Measurements from ENCODE around the gene PLA2G4E. TPM values are rescaled to one million over a fixed set of nuclear protein-coding genes. Genes with fewer than 3 reads are reported as not detected.

Gene PLA2G4E
- total RNA-seq, 4 donors from 2014 or later = not detected

DNA sequence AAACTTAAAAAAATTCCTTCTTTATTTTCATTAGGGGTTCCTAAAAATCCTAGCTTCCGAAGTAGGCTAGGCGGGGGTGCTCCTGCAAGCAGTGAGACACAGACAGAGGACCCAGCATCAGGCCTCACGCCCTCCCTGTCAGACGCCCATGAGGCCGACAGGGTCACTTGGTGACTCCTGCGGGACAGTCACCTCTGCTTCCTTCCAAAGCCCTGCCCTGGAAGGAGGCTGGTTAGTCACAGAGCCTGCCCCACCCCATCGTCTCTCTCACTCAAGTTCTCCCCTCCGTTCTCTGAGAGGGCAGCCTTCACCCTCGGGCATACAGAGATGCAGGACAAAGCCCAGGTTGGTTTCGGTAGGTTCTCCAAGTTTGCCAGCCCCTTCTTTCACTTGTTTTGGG, 87.1 kb downstream of the PLA2G4E start:
- no peaks in the 10 kb centered on the region for H3K9me3 ChIP-seq
- TF ChIP-seq, protein P1, sequence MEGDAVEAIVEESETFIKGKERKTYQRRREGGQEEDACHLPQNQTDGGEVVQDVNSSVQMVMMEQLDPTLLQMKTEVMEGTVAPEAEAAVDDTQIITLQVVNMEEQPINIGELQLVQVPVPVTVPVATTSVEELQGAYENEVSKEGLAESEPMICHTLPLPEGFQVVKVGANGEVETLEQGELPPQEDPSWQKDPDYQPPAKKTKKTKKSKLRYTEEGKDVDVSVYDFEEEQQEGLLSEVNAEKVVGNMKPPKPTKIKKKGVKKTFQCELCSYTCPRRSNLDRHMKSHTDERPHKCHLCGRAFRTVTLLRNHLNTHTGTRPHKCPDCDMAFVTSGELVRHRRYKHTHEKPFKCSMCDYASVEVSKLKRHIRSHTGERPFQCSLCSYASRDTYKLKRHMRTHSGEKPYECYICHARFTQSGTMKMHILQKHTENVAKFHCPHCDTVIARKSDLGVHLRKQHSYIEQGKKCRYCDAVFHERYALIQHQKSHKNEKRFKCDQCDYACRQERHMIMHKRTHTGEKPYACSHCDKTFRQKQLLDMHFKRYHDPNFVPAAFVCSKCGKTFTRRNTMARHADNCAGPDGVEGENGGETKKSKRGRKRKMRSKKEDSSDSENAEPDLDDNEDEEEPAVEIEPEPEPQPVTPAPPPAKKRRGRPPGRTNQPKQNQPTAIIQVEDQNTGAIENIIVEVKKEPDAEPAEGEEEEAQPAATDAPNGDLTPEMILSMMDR (IDR thresholded peaks at IDR 0.05) = no peak
- no peak for TF ChIP-seq POLR2A (IDR thresholded peaks at IDR 0.05)
- no peaks in the 10 kb centered on the region for H3K36me3 ChIP-seq
- 62 to 65% methylated on average over 10 of the region's 10 CpGs for WGBS, 2 donors
- no peak for DNase-seq (ENCODE audit: low spot score in 2 of 2)
- peak overlapping the region in 3 of 4 donors; percentile 60 to 70 (median 60) for H3K27ac ChIP-seq
- no peaks in the 10 kb centered on the region for H3K27me3 ChIP-seq
- peaks cover 0 to 70% (median 40%) of the 10 kb centered on the region in 4 donors for H3K4me1 ChIP-seq
- no peak overlapping the region for H3K4me3 ChIP-seq

- no peaks in the 10 kb centered on the region for H3K36me3 ChIP-seq
- H3K27me3 ChIP-seq = no peaks in the 10 kb centered on the region
- H3K27ac ChIP-seq = peak overlapping the region in 2 of 4 donors; percentile 60
- no peak for TF ChIP-seq EP300 (IDR thresholded peaks at IDR 0.05)
- TF ChIP-seq, protein P1 (IDR thresholded peaks at IDR 0.05) = no peak
- no peak overlapping the region for H3K4me3 ChIP-seq
- H3K4me1 ChIP-seq = peaks cover 0 to 74% (median 40%) of the 10 kb centered on the region in 4 donors
- WGBS, 2 donors = 83 to 86% methylated on average over 7 of the region's 7 CpGs
- H3K9me3 ChIP-seq = no peaks in the 10 kb centered on the region
- DNase-seq (ENCODE audit: low spot score in 2 of 2) = no peak
Measured at GRCh38 chr15:41933326-41933725, 87.5 kb downstream of the PLA2G4E start.

GRCh38 chr15:41932511-41933289, 88.1 kb downstream of the PLA2G4E start:
- no peaks in the 10 kb centered on the region for H3K36me3 ChIP-seq
- no peak for TF ChIP-seq EP300 (IDR thresholded peaks at IDR 0.05)
- no peak for TF ChIP-seq POLR2A (IDR thresholded peaks at IDR 0.05)
- TF ChIP-seq, protein P1 (IDR thresholded peaks at IDR 0.05) = no peak
- H3K27me3 ChIP-seq = no peaks in the 10 kb centered on the region
- H3K9me3 ChIP-seq = no peaks in the 10 kb centered on the region
- no peak overlapping the region for H3K4me3 ChIP-seq
- peaks cover 0 to 81% (median 40%) of the 10 kb centered on the region in 4 donors for H3K4me1 ChIP-seq
- WGBS, 2 donors = 67 to 70% methylated on average over 16 of the region's 16 CpGs
- DNase-seq (ENCODE audit: low spot score in 2 of 2) = no peak
- H3K27ac ChIP-seq = peak overlapping the region in 2 of 4 donors; percentile 60

DNA sequence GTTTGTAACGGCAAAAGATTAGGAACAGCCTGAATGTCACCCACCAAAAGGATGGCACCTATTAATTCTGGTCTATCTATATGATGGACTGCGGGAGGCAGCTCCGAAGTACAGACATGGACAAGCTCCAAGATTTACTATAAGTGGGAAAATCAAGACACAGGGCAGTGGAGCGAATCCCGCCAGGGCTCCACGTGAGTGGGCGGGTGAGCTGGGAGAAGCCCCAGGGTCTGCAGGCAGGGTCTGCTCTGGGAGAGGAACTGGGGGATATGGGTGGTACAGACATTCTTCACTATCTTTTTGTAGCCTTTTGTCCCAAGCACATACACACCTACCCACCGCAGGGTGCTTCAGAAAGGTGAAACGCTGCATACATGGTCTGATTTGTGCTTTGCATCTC, 88.7 kb downstream of the PLA2G4E start:
- H3K27ac ChIP-seq = peak overlapping the region in 1 of 4 donors; percentile 60
- no peak for DNase-seq (ENCODE audit: low spot score in 2 of 2)
- TF ChIP-seq EP300 (IDR thresholded peaks at IDR 0.05) (no peak), POLR2A (IDR thresholded peaks at IDR 0.05) (no peak)
- TF ChIP-seq, protein P1 (IDR thresholded peaks at IDR 0.05) = no peak
- peaks cover 0 to 82% (median 40%) of the 10 kb centered on the region in 4 donors for H3K4me1 ChIP-seq
- no peaks in the 10 kb centered on the region for H3K27me3 ChIP-seq
- 93 to 94% methylated on average over 9 of the region's 9 CpGs for WGBS, 2 donors
- no peaks in the 10 kb centered on the region for H3K9me3 ChIP-seq
- H3K36me3 ChIP-seq = no peaks in the 10 kb centered on the region
- H3K4me3 ChIP-seq = no peak overlapping the region

Other genes starting within 250 kb of the PLA2G4E start
- gene MAPKBP1, start 246.6 kb downstream of the PLA2G4E start, total RNA-seq = 10 to 100 TPM; 22.1 to 54.6 (median 36.6) TPM
- gene JMJD7, start 192.9 kb downstream of the PLA2G4E start, total RNA-seq = 10 to 100 TPM in 3 of 4 donors, 1 to 10 TPM in 1; 9.0 to 16.8 (median 12.0) TPM
- 1 to 10 TPM; 1.8 to 8.7 (median 4.5) TPM for gene PLA2G4B, start 182.2 kb downstream of the PLA2G4E start, total RNA-seq
- gene SPTBN5, start 127.0 kb downstream of the PLA2G4E start, total RNA-seq = 10 to 100 TPM; 16.5 to 34.5 (median 19.9) TPM
- 10 to 100 TPM; 13.2 to 31.5 (median 22.0) TPM for gene EHD4, start 48.5 kb downstream of the PLA2G4E start, total RNA-seq
- gene PLA2G4D, start 73.5 kb upstream of the PLA2G4E start, total RNA-seq = not detected
- gene PLA2G4F, start 135.6 kb upstream of the PLA2G4E start, total RNA-seq = not detected
- 100 to 1,000 TPM; 133 to 264 (median 205) TPM for gene VPS39, start 187.3 kb upstream of the PLA2G4E start, total RNA-seq